Measurements from ENCODE around the gene CFAP69. TPM values are rescaled to one million over a fixed set of nuclear protein-coding genes. Genes with fewer than 3 reads are reported as not detected.
A peak's percentile ranks its signal among the peaks of the same experiment; 100 is the strongest.

The CFAP69 gene
- total RNA-seq, 1 experiment from 2014 or later, result 4.1 TPM

- Histone ChIP-seq H3K4me3 (replicated peaks in 1 of 2; ENCODE audit: low read depth in 1 of 2, low read length in 2 of 2) (peak within 1 kb of the TSS; percentile 97 to 99), H3K79me2 (ENCODE audit: insufficient read depth, low read length) (peaks cover 49% of the 10 kb centered on the region), H4K20me1 (ENCODE audit: insufficient read depth) (no peaks in the 10 kb centered on the region), H3K36me3 (ENCODE audit: control insufficient read depth in 1 of 2, insufficient read depth in 2 of 2, low read length in 2 of 2) (no peaks in the 10 kb centered on the region), H3K27ac (ENCODE audit: low read depth, low read length) (peak within 1 kb of the TSS; percentile 45), H3K9ac (ENCODE audit: low read length) (peak within 1 kb of the TSS; percentile 87), H3K4me1 (ENCODE audit: control insufficient read depth in 1 of 2, insufficient read depth in 2 of 2, low read length in 2 of 2) (peaks cover 0 to 14% of the 10 kb centered on the region in 2 experiments; a peak in 2 of 4 replicates), H3K9me3 (ENCODE audit: control insufficient read depth in 1 of 2, insufficient read depth in 1 of 2, low read depth in 1 of 2, low read length in 2 of 2) (no peaks in the 10 kb centered on the region), H3K27me3 (ENCODE audit: insufficient read depth, low read length) (no peaks in the 10 kb centered on the region), H2AFZ (ENCODE audit: low read depth, low read length, poor library complexity, severe bottlenecking) (peak within 1 kb of the TSS; percentile 66), H3K4me2 (ENCODE audit: low read length) (peak within 1 kb of the TSS; percentile 75), H3K9me2 (ENCODE audit: insufficient read depth) (no peaks in the 10 kb centered on the region)
- ChIA-PET RAD21 (ENCODE audit: low non-redundant PET in 1 of 2, low total read pairs in 2 of 2, uncharacterized antibody in 2 of 2, unreplicated experiment in 2 of 2) (no interaction called here), CTCF (no interaction called here), POLR2A (no interaction called here)
- DNase-seq (ENCODE audit: low read depth, low spot score) (peak; percentile 91), ATAC-seq (peak; percentile 98)
- BruUV-seq (replicated peaks), result TSS peak; percentile 76
- intact Hi-C loops (cut with micrococcal nuclease), result loop anchor here (1.0 kb wide), 1 partner anchor 57 kb away; the partner anchor contains the start of gene CLDN12
- TF ChIP-seq, protein P1, sequence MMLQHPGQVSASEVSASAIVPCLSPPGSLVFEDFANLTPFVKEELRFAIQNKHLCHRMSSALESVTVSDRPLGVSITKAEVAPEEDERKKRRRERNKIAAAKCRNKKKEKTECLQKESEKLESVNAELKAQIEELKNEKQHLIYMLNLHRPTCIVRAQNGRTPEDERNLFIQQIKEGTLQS (IDR thresholded peaks at IDR 0.05), result no peak
- TF ChIP-seq YY1 (IDR thresholded peaks at IDR 0.05; ENCODE audit: extremely low read depth, insufficient replicate concordance, low read depth, low read length) (peak; percentile 61), EGR1 (IDR thresholded peaks at IDR 0.05; ENCODE audit: low read depth) (peak; percentile 98), SRF (IDR thresholded peaks at IDR 0.05; ENCODE audit: low read depth) (peak; percentile 95), SIN3A (IDR thresholded peaks at IDR 0.05; ENCODE audit: low read depth) (peak; percentile 98), JUND (IDR thresholded peaks at IDR 0.05) (no peak), FOSL1 (IDR thresholded peaks at IDR 0.05; ENCODE audit: low read depth) (no peak), POLR2AphosphoS5 (IDR thresholded peaks at IDR 0.05; ENCODE audit: low read depth, low read length) (peak; percentile 96), CBX3 (IDR thresholded peaks at IDR 0.05; ENCODE audit: low read depth) (peak; percentile 95), TCF7L2 (IDR thresholded peaks at IDR 0.05; ENCODE audit: borderline replicate concordance, extremely low read depth, insufficient read depth, insufficient read length) (peak; percentile 61), EZH2 (IDR thresholded peaks at IDR 0.05) (no peak), POLR2A (IDR thresholded peaks at IDR 0.05; ENCODE audit: borderline replicate concordance, extremely low read depth, insufficient read depth, insufficient read length) (peak; percentile 70), ZFX (IDR thresholded peaks at IDR 0.05) (peak; percentile 89), RAD21 (IDR thresholded peaks at IDR 0.05; ENCODE audit: low read depth) (peak; percentile 15; the same call in 1 of the 2 replicates), CTCF (IDR thresholded peaks at IDR 0.05 in 2 of 3, conservative IDR thresholded peaks at IDR 0.05 in 1 of 3; ENCODE audit: borderline replicate concordance in 1 of 3, insufficient read depth in 1 of 3, low read depth in 2 of 3, low read length in 2 of 3) (peak in 2 of 3 experiments; percentile 66 to 69; a peak in 4 of 6 replicates), ELF1 (IDR thresholded peaks at IDR 0.05; ENCODE audit: borderline replicate concordance, low read depth) (peak; percentile 95), ZNF274 (IDR thresholded peaks at IDR 0.05; ENCODE audit: low read depth, low read length) (no peak), SP1 (IDR thresholded peaks at IDR 0.05; ENCODE audit: low read depth) (peak; percentile 74), EZH2phosphoT487 (IDR thresholded peaks at IDR 0.05; ENCODE audit: borderline replicate concordance) (no peak)
- TF ChIP-seq, protein P2, sequence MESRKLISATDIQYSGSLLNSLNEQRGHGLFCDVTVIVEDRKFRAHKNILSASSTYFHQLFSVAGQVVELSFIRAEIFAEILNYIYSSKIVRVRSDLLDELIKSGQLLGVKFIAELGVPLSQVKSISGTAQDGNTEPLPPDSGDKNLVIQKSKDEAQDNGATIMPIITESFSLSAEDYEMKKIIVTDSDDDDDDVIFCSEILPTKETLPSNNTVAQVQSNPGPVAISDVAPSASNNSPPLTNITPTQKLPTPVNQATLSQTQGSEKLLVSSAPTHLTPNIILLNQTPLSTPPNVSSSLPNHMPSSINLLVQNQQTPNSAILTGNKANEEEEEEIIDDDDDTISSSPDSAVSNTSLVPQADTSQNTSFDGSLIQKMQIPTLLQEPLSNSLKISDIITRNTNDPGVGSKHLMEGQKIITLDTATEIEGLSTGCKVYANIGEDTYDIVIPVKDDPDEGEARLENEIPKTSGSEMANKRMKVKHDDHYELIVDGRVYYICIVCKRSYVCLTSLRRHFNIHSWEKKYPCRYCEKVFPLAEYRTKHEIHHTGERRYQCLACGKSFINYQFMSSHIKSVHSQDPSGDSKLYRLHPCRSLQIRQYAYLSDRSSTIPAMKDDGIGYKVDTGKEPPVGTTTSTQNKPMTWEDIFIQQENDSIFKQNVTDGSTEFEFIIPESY (IDR thresholded peaks at IDR 0.05; ENCODE audit: extremely low read depth, insufficient replicate concordance, low read length), result no peak
These were observed 101.6 kb downstream of the CFAP69 start, which contains the start of gene GTPBP10 for GRCh38 chr7:90346336-90347125. Gene GTPBP10 (plus strand): TSS chr7:90346716. CDS start chr7:90346742, 26 bp downstream.
